ENCODE results near the gene JPH2. TPM values are rescaled to one million over a fixed set of nuclear protein-coding genes. Genes with fewer than 3 reads are reported as not detected.
"Not testable (repeated sequence)": the region's sequence is repeated elsewhere in the genome, so short reads cannot be mapped to it uniquely, and the experiment has no call there.

The JPH2 gene
- polyA plus RNA-seq, 3 donors = 1.6 to 1.8 (median 1.7) TPM

DNA sequence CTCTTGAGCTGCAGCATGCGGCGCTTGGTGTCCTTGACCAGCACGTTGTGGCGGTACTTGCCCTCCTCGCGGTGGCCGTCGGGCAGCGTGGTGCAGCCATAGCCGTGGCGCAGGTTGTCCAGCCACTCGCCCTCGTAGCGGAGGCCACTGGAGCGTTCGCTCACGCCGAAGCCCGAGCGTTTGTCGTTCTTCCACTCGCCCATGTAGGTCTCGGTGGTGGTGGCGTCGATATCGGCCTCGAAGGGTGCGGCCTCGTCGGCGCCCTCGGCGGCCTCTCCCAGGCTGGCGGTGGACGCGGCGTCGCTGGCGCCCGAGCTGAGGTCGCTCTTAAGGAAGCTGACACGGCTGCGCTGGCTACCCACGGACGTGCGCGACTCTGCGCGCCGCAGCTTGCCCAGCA, 27.3 kb downstream of the JPH2 start:
- no peak for DNase-seq

DNA sequence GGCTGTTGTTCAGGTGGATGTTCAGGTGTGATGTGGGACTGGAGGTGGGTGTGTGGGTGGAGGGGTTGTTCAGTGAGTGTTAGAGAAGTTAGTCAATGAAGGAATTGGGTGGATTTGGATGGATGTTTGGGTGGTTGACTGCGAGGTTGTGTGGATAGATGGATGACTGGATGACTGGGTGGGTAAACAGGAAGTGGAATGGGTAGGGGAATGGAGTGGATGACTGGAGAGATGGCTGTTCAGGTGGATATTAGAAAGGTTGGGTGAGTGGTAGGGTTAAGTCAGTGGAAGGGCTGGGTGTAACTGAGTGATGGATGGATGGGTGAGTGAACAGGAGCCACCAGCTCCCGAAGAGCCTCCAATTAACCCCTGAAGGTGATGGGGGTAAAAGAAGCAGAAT, 27.9 kb downstream of the JPH2 start:
- DNase-seq = no peak

DNA sequence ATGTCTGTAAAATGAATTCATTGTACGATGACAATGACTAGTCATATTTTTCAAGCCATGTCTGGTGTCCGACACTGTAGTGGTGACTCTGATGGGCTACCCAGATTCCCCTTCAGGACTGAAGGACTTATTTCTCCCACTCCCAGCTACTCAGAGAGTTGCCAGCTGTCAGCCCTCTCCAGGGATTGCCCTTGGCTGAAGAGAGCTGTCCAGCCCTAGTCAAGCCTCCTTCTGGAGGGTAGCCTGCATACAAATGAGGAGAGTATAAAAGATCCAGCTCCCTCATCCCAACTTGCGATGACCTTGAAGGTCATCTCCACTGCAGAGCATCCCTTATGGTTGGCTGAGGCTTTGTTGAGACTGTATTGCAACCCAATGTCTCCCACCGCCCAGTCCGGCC, 29.9 kb downstream of the JPH2 start:
- no peak for DNase-seq

DNA sequence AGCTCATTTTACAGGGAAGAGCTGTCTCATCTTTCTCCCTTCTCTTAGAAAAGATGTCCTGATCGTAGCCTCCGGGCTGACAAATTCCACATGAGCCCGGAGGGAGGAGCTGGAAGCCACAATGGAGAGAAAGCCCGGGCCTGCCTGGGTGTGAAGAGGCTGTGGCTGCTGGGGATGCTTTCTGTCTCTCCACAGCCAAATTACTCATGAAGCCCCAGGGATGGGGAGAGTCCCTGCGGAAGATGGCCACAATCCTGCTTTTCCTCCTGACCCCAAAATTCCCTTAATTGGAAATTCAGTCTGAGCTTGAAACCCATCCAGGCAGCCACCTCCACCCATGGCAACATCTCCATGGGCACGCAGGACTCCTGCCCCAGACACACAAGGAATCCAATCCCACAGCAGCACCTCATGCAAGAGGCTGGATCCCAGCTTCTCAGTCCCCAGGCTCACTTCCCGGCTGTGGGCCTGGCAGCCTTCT, 32.4 kb downstream of the JPH2 start:
- DNase-seq = no peak

DNA sequence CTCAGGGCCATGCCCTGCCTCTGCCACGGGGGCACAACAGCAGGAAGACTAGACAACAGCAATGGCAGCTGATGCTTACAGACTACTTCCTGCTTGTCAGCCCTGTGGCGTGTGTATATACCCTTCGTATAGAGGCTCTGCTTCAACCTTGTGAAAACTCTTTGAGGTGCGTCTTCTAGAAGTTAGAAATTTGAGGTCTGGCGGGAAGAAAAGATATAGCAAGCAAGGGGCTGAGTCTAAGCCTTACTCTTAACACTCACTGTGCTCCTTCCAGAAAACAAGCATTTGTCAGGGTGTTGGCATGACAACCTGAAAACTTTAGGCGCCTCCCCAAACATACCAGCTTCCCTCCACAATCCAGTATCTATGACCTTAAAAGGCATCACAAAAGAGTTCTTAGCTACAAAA, 33.3 kb downstream of the JPH2 start:
- no peak for DNase-seq

DNA sequence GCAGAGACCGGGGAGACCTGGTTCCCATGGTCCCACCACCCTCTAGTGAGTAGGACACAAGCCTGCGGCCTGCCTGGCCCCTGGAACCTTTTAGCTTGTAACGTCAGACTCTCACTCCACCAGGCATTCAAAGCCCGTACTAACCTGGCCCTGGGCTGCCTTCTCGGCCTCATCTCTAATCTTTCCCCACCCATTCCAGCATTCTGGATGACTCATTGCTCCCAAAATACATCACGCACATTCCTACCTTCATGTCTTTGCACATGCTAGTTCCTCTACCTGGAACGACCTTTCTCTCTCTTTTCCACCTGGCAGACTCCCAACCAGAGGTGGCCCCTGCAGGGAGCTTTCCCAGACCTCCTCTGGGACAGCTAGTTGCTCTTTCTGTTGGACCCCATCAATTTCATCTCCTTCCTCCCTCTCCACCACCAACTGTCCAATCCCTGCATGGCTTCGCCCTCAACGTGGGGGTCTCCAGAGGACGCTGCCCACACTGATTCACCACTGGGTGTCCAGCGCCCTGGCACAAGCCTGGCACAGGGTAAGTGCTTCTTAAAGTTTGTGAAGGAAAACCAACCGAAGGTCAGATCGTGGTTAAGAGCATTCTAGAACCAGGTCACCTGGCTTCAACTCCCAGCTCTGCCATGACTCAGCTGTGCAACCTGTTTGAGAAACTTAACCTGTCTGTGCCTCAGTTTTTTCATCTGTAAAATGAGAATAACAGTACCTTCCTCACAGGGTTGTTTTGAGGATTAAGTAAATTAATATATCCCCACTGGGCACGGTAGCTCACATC, 35.2 kb downstream of the JPH2 start:
- DNase-seq = no peak

DNA sequence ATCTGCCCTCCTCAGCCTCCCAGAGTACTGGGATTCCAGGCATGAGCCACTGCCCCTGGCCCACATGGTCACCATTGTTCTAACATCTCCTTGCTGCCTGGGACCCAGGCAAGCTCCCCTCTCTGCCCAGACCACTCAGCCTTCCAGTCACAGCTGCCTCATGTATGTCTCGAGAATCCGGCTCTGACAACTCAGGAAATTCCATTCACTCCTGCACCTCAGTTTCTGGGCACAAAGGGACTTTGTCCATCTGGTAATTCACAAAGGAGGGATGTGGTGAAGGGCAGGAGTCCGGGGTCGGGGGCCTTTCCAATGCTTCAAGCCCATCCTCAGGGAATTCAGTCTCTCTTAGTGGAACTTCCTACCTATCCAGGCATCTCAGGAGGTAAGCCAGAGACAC, 40.7 kb downstream of the JPH2 start:
- DNase-seq = no peak

DNA sequence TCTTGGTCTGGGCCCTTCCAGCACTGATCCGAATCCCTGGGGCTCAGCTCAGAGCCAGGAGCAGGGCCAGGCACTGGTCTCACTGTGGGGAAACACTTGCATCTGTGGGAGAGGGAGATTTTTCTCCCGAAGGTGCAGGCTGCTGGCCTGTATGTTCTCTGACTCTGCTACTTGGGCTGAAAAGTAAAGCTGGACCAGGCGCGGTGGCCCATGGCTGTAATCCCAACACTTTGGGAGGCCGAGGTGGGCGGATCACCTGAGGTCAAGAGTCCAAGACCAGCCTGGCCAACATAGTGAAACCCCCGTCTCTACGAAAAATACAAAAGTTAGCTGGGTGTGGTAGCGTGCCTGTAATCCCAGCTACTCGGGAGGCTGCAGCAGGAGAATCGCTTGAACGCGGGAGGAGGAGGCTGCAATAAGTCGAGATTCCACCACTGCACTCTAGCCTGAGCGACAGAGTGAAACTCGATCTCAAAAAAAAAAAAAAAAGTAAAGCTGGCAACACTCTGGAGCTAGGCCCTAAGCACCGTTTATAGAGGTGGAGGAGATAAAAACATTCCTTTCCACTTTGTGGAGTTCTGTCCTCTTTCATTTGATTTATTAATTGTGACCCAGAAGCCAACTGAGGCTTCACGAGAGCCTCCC, 41.7 kb downstream of the JPH2 start:
- no peak for DNase-seq

DNA sequence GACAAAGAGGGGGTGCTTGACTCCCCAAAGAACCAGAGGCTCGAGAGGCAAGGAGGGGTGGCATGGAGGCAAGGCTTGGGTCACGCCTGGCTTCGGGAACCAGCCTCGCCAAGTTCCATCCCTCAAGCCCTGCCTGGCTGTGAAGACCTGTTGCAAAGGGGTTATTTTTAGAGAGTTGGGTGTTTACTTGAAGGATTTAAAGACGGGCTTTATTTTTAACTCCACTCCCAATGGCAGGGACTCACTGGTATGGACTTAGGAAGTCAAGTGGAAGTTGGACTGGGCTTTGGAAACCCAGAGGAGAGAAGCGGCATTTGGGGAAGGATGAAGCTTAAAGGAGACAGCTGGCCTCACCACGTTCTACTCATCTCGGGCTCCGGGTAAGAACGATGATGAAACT, 43.1 kb downstream of the JPH2 start:
- DNase-seq = no peak

DNA sequence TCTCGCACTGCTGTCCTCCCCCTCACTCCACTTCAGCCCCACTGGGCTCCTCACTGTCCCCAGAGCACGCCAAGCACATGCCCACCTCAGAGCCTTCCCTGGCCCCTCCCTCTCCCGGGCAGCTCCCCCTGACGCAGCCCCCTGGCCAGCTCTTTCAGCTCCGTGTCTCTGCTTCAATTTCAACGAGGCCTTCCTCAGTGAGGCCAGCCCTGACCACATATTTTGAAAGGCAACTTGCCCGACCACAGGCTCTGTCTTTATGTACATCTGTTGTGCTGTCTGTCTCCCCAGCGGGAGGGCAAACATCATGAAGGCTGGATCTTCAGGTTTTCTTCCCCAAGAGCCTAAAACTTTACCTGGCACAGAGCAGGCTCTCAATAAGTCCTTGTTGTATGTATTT, 44.6 kb downstream of the JPH2 start:
- DNase-seq = peak; percentile 48

DNA sequence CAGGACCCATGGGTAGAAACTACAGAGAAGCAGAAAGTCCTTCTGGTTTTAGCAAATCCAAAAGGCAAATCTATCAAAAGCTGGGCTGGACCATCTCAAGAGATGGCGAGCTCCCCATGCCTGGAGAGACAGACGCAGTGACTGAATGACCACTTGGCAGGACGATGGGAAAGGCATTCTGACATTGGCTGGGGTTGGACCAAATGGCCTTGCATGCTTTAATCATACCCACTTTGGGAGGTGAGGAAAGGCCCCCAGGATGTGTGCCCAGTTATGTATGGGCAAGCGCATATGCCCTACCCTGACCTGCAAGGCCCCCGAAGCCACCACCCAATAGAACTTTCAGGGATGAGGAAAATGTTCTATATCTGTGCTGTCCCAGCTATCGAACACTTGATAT, 45.1 kb downstream of the JPH2 start:
- DNase-seq = no peak

DNA sequence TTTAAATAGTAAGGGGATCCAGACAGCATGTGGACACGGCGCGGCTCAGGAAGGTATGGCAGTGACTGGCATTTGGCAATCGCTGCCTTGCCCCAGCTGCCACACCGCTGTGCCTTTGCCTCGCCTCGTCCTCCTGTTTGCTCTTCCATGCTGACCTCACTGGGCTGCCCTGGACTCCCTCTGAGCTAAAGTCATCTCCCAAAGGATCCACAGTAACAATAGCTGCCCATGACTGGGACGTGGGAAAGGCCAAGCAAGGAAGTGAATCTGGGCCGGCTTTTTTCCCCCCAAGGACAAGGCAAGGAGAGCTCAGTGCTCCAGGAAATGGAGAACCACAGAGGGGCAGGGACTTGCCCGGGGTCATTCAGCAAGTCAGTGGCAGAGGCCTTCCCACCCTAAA, 48.1 kb downstream of the JPH2 start:
- no peak for DNase-seq

DNA sequence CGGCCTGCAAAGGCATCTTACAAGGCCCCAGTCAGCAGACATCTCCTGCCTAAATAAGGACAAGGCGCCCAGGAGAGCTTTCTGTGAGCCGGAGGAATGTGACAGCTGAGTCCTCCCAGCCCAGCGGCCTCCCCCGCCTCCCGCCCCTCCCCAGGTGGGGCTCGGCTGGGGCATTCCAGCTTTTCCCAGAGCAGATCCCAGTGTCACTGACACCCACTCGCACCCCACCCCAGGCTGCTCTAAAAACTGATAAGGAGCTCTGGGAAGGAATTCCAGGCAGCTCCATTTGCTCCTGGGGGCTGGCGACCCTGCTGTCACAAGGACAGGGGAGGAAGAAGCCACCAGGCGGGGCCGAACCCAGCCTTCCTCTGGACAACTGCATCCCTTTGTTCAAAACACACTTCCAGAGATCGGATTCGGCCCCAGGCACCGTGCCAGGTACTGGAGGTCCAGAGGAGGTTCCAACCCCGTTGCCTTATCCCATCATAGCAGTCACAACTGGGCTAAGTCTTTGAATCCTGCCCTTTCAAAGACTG, 49.7 kb downstream of the JPH2 start:
- no peak for DNase-seq

DNA sequence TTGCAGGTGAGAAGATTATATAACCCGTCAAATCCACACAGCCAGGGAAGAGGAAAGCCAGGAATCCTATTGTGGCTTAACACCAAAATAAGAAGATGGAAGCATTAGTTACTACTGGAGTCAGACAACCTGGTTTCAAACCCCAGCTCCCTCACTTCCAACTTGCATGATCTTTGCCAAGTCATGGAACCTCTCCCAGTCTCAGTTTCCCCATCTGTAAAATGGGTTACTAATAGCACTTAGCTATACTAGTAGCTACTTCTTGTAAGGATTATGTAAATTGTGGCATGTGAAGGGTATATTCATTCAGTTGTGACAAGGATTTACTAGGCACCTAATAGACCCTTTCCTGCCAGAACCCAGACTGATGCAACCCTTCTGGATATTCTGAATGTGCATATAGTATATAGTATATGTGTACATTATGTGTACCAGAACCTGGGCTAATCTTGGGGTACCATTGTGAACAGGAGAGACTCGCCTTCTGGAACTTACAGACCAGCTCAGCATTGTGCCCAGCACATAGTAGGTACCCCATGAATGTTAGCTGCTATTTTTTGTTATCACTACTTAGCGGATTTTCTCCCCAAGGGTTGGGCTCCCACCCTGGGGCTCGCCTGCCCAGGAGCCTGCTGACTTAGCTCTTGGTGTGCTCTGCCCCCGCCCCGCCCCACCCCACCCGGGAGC, 50.3 kb downstream of the JPH2 start:
- DNase-seq = no peak

DNA sequence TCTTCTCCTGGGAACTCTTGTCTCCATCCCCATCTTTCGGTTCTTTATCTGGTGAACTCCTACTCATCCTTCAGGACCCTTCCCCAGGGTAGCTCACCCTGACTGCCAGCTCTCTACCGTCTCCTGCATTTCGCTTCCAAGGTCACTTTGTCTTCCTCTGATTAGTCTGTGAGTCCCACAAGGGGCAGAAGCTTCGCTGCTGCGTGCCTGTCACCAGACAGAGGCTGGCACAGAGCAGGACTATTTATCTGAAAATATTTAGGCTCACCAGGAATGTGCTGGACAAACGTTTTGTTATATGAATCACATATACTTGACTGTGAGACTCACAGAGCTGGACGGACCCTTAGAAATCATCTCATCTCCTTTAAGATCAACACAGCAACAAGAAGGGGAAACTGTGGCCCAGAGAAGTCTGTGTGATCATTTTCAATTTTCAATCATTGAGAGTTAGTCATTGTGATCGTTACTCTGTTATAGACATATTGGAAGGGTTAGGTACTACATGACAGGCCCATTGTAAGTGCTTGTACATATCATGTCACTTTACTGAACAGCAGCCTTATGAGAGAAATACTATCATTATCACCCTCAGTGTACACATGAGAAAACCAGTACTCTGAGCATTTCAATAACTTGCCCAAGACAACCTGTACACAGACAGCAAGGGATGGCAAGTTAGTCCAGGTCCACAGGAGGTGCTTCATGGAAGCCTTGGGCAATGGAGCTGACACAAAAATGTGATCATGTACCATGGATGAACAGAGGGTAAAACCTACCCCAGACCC, 51.4 kb downstream of the JPH2 start:
- DNase-seq = no peak

DNA sequence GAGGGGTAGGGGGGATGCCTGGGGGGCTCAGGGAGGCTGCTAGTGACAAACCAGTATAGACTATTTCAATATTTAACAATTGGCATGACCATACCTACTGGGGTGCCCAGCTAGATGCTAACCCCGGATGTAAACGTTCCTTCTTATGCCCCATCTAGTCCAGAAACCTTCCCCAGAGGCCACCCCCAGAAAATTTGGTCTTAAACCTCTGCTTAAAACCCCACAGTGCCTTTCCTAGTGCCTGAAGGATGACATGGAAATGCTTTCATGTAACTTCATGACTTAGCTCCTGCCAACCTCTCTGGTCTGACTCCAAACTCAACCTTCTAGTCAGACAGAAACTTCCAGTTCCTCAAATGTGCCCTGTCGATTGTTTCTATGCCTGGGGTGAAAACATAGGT, 52.0 kb downstream of the JPH2 start:
- DNase-seq = no peak

DNA sequence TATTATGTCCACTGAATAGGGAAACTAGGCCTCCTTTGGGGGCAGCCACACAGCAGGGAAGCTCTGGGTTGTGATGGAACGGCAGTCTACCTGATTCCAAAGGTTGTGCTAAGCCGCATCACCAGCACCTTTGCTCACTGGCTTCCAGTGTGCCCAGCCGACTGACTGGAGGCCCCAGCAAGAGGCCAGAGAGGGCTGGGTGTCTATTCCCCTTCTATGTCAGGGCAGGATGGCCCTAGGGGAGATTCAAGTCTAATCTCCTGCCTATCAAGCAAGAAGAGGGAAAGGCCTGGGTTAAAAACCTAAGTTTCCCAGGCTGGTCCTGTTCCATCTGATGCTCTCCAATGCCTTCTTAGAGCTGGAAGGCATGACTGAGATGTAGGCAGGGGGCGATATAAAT, 53.6 kb downstream of the JPH2 start:
- DNase-seq = no peak

DNA sequence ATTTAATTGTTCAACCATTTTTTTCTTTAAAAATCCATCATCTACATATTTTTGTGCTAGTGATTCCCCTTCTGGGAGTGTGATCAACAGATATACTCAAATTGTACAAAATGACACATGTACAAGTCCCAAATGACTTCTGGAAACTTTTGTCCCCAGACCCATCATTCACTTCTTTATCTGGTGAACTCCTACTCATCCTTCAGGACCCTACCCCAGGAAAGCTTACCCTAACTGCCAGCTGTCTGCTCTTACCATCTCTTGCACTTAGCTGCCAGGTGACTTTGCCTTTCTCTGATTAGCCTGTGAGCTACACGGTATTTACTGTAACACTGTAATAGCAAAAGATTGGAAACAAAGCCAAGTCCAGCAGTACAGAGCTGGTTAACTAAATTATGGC, 55.3 kb downstream of the JPH2 start:
- no peak for DNase-seq

DNA sequence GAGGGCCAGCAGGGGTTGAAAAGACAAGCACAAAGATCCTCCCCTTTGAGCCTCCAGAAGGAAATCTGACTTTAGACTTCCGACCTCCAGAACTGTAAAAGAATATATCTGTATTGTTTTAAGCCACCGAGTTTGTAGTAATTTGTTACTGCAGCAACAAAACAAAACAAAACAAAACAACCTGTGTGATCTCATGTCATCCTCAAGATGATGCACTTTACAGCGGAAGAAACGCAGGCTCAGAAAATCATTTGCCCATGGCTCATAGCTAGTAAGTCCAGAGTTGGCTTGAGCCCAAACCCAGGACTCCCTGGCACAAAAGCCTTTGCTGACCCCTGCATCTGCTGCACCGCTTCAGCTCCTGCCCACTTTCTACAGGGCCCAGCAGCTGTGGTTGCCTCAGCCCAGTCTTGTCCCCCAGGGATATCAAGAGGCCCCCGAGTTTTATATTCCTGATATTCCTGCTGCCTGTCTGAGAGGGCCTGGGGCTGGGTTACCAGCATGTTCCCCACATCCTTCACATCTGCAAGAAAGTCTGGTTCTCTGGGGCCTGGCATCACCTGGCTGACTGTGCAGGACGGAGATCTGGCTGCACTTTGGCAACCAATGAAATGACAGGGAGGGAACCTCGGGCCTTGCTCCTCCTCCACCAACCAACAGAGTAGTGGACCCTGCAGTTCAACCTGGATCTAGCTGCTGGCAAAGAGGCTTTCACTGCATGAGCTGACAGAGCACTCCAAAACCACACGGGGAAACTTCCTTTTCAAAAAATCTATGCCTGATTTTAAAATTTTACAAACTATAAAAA, 56.9 kb downstream of the JPH2 start:
- DNase-seq = no peak

DNA sequence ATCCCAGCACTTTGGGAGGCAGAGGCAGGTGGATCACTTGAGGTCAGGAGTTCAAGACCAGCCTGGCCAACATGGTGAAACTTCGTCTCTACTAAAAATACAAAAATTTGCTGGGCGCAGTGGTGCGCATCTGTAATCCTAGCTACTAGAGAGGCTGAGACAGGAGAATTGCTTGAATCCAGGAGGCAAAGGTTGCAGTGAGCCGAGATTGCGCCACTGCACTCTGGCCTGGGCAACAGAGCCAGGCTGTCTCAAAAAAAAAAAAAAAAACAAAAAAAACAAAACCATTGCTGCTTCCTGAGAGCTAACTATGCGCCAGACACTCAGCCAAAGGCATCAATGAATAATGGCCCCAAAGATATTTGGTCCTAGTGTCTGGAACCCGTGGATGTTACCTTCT, 57.7 kb downstream of the JPH2 start:
- not testable (repeated sequence) for DNase-seq

DNA sequence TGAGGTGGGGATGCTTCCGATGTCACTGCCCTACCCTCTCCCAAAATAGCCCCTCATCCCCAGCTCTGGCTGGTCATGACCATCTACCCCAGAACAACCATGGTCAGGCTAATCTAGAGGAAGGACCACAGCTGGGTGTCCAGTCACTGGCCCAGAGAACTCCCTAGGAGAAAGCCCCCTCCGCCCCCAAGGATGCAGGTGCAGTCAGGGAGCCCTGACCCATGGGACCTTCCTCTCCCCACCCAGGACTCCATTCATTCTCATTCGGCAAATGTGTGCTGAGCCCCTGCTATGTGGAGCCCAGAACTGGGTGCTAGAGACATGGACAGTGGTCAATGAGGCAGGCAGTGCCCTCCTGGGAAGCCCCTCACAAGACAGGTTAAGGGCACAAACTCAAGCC, 60.5 kb downstream of the JPH2 start:
- no peak for DNase-seq

Data from renal pelvis (tissue), 4 donors.